Neural cell (in vitro differentiated cells): ENCODE results near the gene CCNL2.

ENCODE experiments used
- EP300 ChIP-seq: fragments of 450-650 bp; conservative IDR thresholded peaks from 2 replicates; pipeline ENCODE4 v1.6.1; 2014; ENCODE audit warnings: antibody characterized with exemption, mild to moderate bottlenecking, moderate library complexity; ENCODE audit not compliant: poor library complexity, severe bottlenecking
- POLR2AphosphoS5 ChIP-seq: IDR thresholded peaks from 2 replicates; pipeline ENCODE4 v1.6.1; 2012
- RAD21 ChIP-seq: fragments of 450-650 bp; conservative IDR thresholded peaks from 2 replicates; pipeline ENCODE4 v1.6.1; 2014; ENCODE audit warnings: antibody characterized with exemption, mild to moderate bottlenecking, moderate library complexity
- TAF1 ChIP-seq: IDR thresholded peaks from 2 replicates; pipeline ENCODE4 v1.6.1; 2012; ENCODE audit warnings: low read depth
- TF ChIP-seq, protein P1 (sequence below): fragments of 450-650 bp; IDR thresholded peaks from 2 replicates; pipeline ENCODE4 v1.5.1; 2014; ENCODE audit warnings: antibody characterized with exemption, mild to moderate bottlenecking, moderate library complexity; ENCODE audit not compliant: poor library complexity, severe bottlenecking

DNA sequence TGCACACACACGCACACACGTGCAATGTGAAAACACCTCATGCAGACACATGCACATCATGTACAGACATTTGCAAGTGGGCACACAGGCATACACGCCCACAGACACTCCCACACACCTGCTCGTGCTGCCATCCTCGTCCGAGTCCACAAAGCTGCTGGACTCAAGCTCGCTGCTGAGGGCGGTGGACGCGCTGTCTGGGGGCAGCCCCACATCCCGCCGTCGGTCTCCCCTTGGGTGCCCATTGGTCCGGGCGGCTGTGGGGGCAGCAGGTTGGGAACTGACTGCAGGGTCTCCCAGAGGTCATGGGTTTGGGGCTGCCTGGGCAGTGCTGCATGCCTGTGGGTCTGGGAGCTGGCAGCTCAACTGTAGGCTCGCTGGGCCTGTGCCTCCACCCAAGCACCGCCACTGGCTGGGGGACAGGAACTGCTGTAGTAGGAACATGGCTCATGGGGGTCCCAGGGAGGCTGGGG, 57.5 kb downstream of the CCNL2 start:
- TF ChIP-seq RAD21: no peak
- TF ChIP-seq, protein P1, sequence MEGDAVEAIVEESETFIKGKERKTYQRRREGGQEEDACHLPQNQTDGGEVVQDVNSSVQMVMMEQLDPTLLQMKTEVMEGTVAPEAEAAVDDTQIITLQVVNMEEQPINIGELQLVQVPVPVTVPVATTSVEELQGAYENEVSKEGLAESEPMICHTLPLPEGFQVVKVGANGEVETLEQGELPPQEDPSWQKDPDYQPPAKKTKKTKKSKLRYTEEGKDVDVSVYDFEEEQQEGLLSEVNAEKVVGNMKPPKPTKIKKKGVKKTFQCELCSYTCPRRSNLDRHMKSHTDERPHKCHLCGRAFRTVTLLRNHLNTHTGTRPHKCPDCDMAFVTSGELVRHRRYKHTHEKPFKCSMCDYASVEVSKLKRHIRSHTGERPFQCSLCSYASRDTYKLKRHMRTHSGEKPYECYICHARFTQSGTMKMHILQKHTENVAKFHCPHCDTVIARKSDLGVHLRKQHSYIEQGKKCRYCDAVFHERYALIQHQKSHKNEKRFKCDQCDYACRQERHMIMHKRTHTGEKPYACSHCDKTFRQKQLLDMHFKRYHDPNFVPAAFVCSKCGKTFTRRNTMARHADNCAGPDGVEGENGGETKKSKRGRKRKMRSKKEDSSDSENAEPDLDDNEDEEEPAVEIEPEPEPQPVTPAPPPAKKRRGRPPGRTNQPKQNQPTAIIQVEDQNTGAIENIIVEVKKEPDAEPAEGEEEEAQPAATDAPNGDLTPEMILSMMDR: no peak
- TF ChIP-seq POLR2AphosphoS5: no peak
- no peak for TF ChIP-seq EP300
- TF ChIP-seq TAF1: no peak
